ENCODE data around the gene SARS1.
"Not testable (repeated sequence)": the region's sequence is repeated elsewhere in the genome, so short reads cannot be mapped to it uniquely, and the experiment has no call there.

SARS1 gene

DNA sequence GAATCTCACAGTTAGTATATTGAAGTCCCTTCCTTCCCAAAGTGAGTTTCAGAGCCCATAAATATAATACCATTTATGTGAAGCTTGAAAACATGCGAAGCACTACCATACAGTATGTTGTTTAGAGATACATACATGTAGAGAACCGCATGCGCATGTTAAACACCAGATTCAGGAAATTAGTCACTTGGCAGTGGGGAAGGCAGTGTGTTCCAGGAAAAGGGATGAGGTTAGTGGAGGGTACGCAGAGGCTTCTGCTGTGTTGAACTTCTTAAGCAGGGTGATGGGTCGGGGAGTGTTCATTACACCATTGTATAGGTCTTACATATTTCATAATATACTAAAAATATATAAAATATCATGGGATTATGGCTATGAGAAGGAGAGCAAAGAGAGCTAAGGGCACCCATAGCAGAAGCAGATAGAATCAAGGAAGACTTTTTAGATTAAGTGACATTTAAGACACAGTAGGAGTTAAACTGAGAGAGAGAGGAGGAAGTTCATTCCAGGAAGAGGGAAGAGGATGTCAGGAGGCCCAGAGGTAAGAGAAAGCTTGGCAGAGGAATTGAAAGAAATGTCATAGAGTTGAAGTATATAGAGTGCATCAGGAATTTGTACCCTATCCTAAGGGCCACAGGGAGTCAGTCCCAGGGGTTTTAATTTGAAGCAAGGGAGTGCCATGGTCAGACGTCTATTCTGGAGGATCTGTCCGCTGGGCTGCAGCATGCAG lies 43.5 kb upstream of the SARS1 start:
- Histone ChIP-seq H4K20me1 (ENCODE audit: low read depth, low read length) (no peaks in the 10 kb centered on the region), H3K79me2 (ENCODE audit: insufficient read depth, low read length) (no peaks in the 10 kb centered on the region), H3K4me3 (ENCODE audit: insufficient read depth, low read length, poor library complexity, severe bottlenecking) (no peak overlapping the region), H3K27ac (ENCODE audit: low read depth, low read length) (no peak overlapping the region), H3K27me3 (ENCODE audit: low read length) (no peaks in the 10 kb centered on the region), H3F3A (ENCODE audit: insufficient read depth) (no peaks in the 10 kb centered on the region), H3K9me3 (ENCODE audit: insufficient read depth, low read length) (no peaks in the 10 kb centered on the region), H3K9ac (ENCODE audit: low read length) (no peak overlapping the region), H3K9me2 (replicated peaks; ENCODE audit: insufficient read depth, low read length) (no peaks in the 10 kb centered on the region), H3K4me2 (ENCODE audit: low read depth, low read length, poor library complexity, severe bottlenecking) (no peak overlapping the region), H2AFZ (ENCODE audit: low read depth, low read length, severe bottlenecking) (no peak overlapping the region), H3K36me3 (ENCODE audit: low read length) (no peaks in the 10 kb centered on the region)
- TF ChIP-seq, protein P1, sequence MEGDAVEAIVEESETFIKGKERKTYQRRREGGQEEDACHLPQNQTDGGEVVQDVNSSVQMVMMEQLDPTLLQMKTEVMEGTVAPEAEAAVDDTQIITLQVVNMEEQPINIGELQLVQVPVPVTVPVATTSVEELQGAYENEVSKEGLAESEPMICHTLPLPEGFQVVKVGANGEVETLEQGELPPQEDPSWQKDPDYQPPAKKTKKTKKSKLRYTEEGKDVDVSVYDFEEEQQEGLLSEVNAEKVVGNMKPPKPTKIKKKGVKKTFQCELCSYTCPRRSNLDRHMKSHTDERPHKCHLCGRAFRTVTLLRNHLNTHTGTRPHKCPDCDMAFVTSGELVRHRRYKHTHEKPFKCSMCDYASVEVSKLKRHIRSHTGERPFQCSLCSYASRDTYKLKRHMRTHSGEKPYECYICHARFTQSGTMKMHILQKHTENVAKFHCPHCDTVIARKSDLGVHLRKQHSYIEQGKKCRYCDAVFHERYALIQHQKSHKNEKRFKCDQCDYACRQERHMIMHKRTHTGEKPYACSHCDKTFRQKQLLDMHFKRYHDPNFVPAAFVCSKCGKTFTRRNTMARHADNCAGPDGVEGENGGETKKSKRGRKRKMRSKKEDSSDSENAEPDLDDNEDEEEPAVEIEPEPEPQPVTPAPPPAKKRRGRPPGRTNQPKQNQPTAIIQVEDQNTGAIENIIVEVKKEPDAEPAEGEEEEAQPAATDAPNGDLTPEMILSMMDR (IDR thresholded peaks at IDR 0.05; ENCODE audit: insufficient read depth, low read length, poor library complexity, severe bottlenecking), result no peak
- no peak for TF ChIP-seq EZH2phosphoT487 (conservative IDR thresholded peaks at IDR 0.05; ENCODE audit: low read length)

DNA sequence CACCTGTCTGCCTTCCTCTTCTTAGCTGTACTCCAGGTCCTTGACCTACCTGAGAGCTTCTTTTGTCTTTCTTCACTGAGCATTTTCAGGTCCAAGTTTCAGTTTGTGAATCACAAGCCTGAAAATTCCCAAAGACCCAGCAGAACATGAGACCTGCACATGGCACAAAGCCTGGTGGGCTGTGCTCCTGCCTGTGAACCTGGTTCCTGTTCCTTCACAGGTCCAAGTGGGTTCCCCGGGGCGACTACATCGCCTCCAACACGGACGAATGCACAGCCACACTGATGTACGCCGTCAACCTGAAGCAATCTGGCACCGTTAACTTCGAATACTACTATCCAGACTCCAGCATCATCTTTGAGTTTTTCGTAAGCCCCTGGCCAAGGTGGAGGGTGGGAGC lies 42.1 kb upstream of the SARS1 start:
- Histone ChIP-seq H3K27me3 (ENCODE audit: low read length) (no peaks in the 10 kb centered on the region), H2AFZ (ENCODE audit: low read depth, low read length, severe bottlenecking) (no peak overlapping the region), H3K4me2 (ENCODE audit: low read depth, low read length, poor library complexity, severe bottlenecking) (no peak overlapping the region), H3K4me3 (ENCODE audit: insufficient read depth, low read length, poor library complexity, severe bottlenecking) (no peak overlapping the region), H3K9ac (ENCODE audit: low read length) (no peak overlapping the region), H3K36me3 (ENCODE audit: low read length) (no peaks in the 10 kb centered on the region), H3K9me2 (replicated peaks; ENCODE audit: insufficient read depth, low read length) (no peaks in the 10 kb centered on the region), H3F3A (ENCODE audit: insufficient read depth) (no peaks in the 10 kb centered on the region), H3K79me2 (ENCODE audit: insufficient read depth, low read length) (no peaks in the 10 kb centered on the region), H4K20me1 (ENCODE audit: low read depth, low read length) (no peaks in the 10 kb centered on the region), H3K27ac (ENCODE audit: low read depth, low read length) (no peak overlapping the region), H3K9me3 (ENCODE audit: insufficient read depth, low read length) (no peaks in the 10 kb centered on the region)
- TF ChIP-seq EZH2phosphoT487 (conservative IDR thresholded peaks at IDR 0.05; ENCODE audit: low read length), result no peak
- TF ChIP-seq, protein P1 (IDR thresholded peaks at IDR 0.05; ENCODE audit: insufficient read depth, low read length, poor library complexity, severe bottlenecking), result no peak

DNA sequence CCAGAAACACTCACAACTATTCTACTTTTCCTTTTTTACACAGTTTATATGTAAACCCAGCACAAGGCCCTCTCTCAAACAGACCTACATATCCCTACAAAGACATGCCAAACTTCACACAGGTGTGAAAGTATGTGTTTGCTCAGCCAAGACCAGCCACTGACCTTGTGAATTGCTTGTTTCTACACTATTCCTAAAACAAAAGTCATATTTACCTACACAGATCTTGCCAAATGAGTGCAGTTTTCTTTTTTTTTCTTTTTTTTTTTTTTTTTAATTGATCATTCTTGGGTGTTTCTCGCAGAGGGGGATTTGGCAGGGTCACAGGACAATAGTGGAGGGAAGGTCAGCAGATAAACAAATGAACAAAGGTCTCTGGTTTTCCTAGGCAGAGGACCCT lies 37.4 kb upstream of the SARS1 start:
- not testable (repeated sequence) for H3K9me3 ChIP-seq (ENCODE audit: insufficient read depth, low read length); H3K9ac ChIP-seq (ENCODE audit: low read length); H4K20me1 ChIP-seq (ENCODE audit: low read depth, low read length); H3K79me2 ChIP-seq (ENCODE audit: insufficient read depth, low read length); H3K36me3 ChIP-seq (ENCODE audit: low read length); H3K27ac ChIP-seq (ENCODE audit: low read depth, low read length); H2AFZ ChIP-seq (ENCODE audit: low read depth, low read length, severe bottlenecking); H3K4me3 ChIP-seq (ENCODE audit: insufficient read depth, low read length, poor library complexity, severe bottlenecking); H3K9me2 ChIP-seq (replicated peaks; ENCODE audit: insufficient read depth, low read length); H3K27me3 ChIP-seq (ENCODE audit: low read length); H3K4me2 ChIP-seq (ENCODE audit: low read depth, low read length, poor library complexity, severe bottlenecking); H3F3A ChIP-seq (ENCODE audit: insufficient read depth)

DNA sequence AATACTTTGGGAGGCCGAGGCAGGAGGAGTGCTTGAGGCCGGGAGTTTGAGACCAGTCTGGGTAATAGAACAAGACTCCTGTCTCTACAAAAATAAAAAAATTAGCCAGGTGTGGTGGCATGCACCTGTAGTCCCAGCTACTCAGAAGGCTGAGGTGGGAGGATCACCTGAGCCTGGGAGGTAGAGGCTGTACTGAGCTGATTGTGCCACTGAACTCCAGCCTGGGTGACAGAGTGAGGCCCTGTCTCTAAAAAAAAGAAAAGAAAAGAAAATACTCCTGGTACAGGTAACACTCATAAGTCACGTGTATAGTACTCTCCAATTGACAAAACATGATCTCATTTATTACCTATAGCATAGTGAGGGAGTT lies 33.0 kb upstream of the SARS1 start:
- not testable (repeated sequence) for H3K9ac ChIP-seq (ENCODE audit: low read length); H3K9me3 ChIP-seq (ENCODE audit: insufficient read depth, low read length); H3K4me2 ChIP-seq (ENCODE audit: low read depth, low read length, poor library complexity, severe bottlenecking); H3K36me3 ChIP-seq (ENCODE audit: low read length); H2AFZ ChIP-seq (ENCODE audit: low read depth, low read length, severe bottlenecking); H3K27ac ChIP-seq (ENCODE audit: low read depth, low read length); H3K4me3 ChIP-seq (ENCODE audit: insufficient read depth, low read length, poor library complexity, severe bottlenecking); H3K9me2 ChIP-seq (replicated peaks; ENCODE audit: insufficient read depth, low read length); H3K27me3 ChIP-seq (ENCODE audit: low read length); H3F3A ChIP-seq (ENCODE audit: insufficient read depth); H3K79me2 ChIP-seq (ENCODE audit: insufficient read depth, low read length); H4K20me1 ChIP-seq (ENCODE audit: low read depth, low read length)

Data from SU-DHL-6 (cell line).